Panc1 (cell line): ENCODE measurements around the gene PSAP. TPM values are rescaled to one million over a fixed set of nuclear protein-coding genes. Genes with fewer than 3 reads are reported as not detected.

Experiments used
- ATAC-seq: fragments of 200-7000 bp; cut with Tn5 transposase; 2 replicates; pipeline ENCODE4 v1.9.1; 2020; ENCODE audit warnings: mild to moderate bottlenecking, moderate library complexity
- BruUV-seq: library from RNA; stranded (reverse); fragments of 400-500 nt; replicated peaks from 2 replicates; lab custom pipeline; 2021; lab: Mats Ljungman, UMichigan
- CTCF ChIA-PET: fragments of 300-600 bp; sonication (Branson Sonifier 250); formaldehyde crosslinking; loops from one replicate; lab custom pipeline; 2022; ENCODE audit warnings: antibody characterized with exemption; lab: Charles Lee
- POLR2A ChIA-PET: fragments of 300-600 bp; sonication (Branson Sonifier 250); formaldehyde crosslinking; loops from one replicate; lab custom pipeline; 2022; ENCODE audit warnings: antibody characterized with exemption; lab: Charles Lee
- DNase-seq: peaks from one replicate; pipeline ENCODE4 v3.0.0-alpha.2; 2010; ENCODE audit warnings: low read depth, low spot score
- H3K27ac ChIP-seq: 2 replicates; pipeline ENCODE4 v1.5.1; 2011; ENCODE audit warnings: mild to moderate bottlenecking, low read length, inconsistent platforms
- H3K27me3 ChIP-seq: fragments of 200-500 bp; sonication (Bioruptor generic); 2 replicates; pipeline ENCODE4 v1.6.0; 2014; ENCODE audit warnings: low read length, inconsistent platforms; ENCODE audit not compliant: control insufficient read depth, insufficient read depth
- H3K36me3 ChIP-seq: fragments of 200-500 bp; sonication (Bioruptor generic); 2 replicates; pipeline ENCODE4 v1.5.1; 2014; ENCODE audit warnings: inconsistent platforms, mild to moderate bottlenecking, low read length, moderate library complexity; ENCODE audit not compliant: control insufficient read depth, insufficient read depth
- H3K4me1 ChIP-seq: 2 replicates; pipeline ENCODE4 v1.5.1; 2011; ENCODE audit warnings: inconsistent platforms, mild to moderate bottlenecking, low read length, moderate library complexity; ENCODE audit not compliant: control insufficient read depth, insufficient read depth
- H3K4me3 ChIP-seq, 2 experiments: 2 replicates each; pipeline ENCODE4 v1.5.1; 2011 to 2012; ENCODE audit warnings: low read depth in 2 of 2, low read length in 2 of 2, mild to moderate bottlenecking in 2 of 2, inconsistent platforms in 1 of 2, moderate library complexity in 1 of 2
- H3K9me3 ChIP-seq: fragments of 200-500 bp; sonication (Bioruptor generic); 2 replicates; pipeline ENCODE4 v1.5.1; 2014; ENCODE audit warnings: low read depth, mild to moderate bottlenecking, inconsistent platforms, low read length, moderate library complexity; ENCODE audit not compliant: control insufficient read depth, insufficient read depth
- POLR2AphosphoS5 ChIP-seq: IDR thresholded peaks from 2 replicates; pipeline ENCODE4 v1.6.1; 2012; ENCODE audit warnings: mild to moderate bottlenecking, low read depth, low read length, moderate library complexity
- SIN3A ChIP-seq: IDR thresholded peaks from 2 replicates; pipeline ENCODE4 v1.6.1; 2012; ENCODE audit warnings: low read depth, mild to moderate bottlenecking, low read length, moderate library complexity, borderline replicate concordance; ENCODE audit not compliant: insufficient read depth
- TCF7L2 ChIP-seq: IDR thresholded peaks from 2 replicates; pipeline ENCODE4 v1.6.1; 2011; ENCODE audit warnings: mild to moderate bottlenecking, low read depth, low read length, inconsistent platforms
- in situ Hi-C: cut with HindIII; loops from 2 replicates; pipeline ENCODE4 v1.10.0; 2016; ENCODE audit warnings: low sequenced_read_pairs, low pct_unique_long_range_greater_than_20kb
- intact Hi-C: fragments of 100-400 bp; cut with micrococcal nuclease; formaldehyde crosslinking; loops from one replicate; pipeline ENCODE4 v1.10.0; 2022; ENCODE audit not compliant: unreplicated experiment
- total RNA-seq: library from RNA; stranded (reverse); gene quantifications from one replicate; pipeline ENCODE4 v1.2.1, GENCODE V29; 2021; ENCODE audit not compliant: unreplicated experiment
- TF ChIP-seq, protein P1 (sequence below): fragments of 450-650 bp; IDR thresholded peaks from 2 replicates; pipeline ENCODE4 v1.5.1; 2017; ENCODE audit warnings: mild to moderate bottlenecking
- TF ChIP-seq, protein P2 (sequence below), 2 experiments: IDR thresholded peaks; 2 replicates each; pipeline ENCODE4 v1.6.1; 2011 to 2012; ENCODE audit warnings: low read depth in 2 of 2, control low read depth in 1 of 2, low read length in 1 of 2, mild to moderate bottlenecking in 1 of 2, moderate library complexity in 1 of 2; ENCODE audit not compliant: insufficient read depth in 1 of 2

Gene PSAP
- total RNA-seq, 1 experiment from 2014 or later: 3,649 TPM

DNA sequence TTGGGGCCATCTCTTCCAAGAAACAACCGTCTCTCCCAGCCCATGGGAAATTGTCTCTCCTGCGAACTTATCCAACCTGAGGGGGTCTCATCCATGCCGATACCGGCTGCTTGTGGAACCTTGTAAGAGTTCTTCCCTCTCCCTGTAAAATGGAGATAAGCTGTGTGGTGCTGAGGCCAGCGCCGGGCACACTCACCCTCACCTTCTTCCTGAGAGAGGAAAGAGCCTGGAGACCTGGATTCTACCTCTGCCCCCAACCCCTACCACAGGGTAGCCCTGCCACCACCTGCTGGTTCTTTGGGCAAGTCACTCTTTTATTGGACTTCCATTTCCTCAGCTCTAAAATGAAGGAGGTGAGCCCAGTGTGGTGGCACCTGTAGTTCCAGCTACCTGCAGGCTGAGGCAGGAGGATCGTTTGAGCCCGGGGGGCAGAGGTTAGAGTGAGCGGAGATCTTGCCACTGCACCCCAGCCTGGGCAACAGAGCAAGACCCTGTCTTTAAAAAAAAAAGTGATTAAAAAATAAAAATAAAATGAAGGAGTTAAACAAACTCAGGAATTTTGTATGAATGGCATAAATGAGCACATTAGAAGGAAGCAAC, 38.4 kb upstream of the PSAP start:
- H3K9me3 ChIP-seq: no peaks in the 10 kb centered on the region
- H3K27ac ChIP-seq: peak overlapping the region; percentile 95
- H3K4me3 ChIP-seq: peak overlapping the region; percentile 59 to 86
- ATAC-seq (peak; percentile 43), DNase-seq (no peak)
- H3K4me1 ChIP-seq: peaks cover 51% of the 10 kb centered on the region
- ChIA-PET POLR2A (interaction anchor here (0.6 to 0.7 kb wide), 2 partner anchors 29 to 178 kb away, joined by 3 read pairs; no protein-coding TSS in a partner anchor), CTCF (interaction anchor here (0.7 to 1.2 kb wide), 2 partner anchors 76 to 159 kb away, joined by 3 to 4 read pairs; no protein-coding TSS in a partner anchor)
- H3K36me3 ChIP-seq: no peaks in the 10 kb centered on the region
- in situ Hi-C loops (no loop called here), intact Hi-C loops (no loop called here)
- TF ChIP-seq TCF7L2 (no peak), SIN3A (no peak), POLR2AphosphoS5 (no peak)
- TF ChIP-seq, protein P1, sequence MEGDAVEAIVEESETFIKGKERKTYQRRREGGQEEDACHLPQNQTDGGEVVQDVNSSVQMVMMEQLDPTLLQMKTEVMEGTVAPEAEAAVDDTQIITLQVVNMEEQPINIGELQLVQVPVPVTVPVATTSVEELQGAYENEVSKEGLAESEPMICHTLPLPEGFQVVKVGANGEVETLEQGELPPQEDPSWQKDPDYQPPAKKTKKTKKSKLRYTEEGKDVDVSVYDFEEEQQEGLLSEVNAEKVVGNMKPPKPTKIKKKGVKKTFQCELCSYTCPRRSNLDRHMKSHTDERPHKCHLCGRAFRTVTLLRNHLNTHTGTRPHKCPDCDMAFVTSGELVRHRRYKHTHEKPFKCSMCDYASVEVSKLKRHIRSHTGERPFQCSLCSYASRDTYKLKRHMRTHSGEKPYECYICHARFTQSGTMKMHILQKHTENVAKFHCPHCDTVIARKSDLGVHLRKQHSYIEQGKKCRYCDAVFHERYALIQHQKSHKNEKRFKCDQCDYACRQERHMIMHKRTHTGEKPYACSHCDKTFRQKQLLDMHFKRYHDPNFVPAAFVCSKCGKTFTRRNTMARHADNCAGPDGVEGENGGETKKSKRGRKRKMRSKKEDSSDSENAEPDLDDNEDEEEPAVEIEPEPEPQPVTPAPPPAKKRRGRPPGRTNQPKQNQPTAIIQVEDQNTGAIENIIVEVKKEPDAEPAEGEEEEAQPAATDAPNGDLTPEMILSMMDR: no peak
- TF ChIP-seq, protein P2, sequence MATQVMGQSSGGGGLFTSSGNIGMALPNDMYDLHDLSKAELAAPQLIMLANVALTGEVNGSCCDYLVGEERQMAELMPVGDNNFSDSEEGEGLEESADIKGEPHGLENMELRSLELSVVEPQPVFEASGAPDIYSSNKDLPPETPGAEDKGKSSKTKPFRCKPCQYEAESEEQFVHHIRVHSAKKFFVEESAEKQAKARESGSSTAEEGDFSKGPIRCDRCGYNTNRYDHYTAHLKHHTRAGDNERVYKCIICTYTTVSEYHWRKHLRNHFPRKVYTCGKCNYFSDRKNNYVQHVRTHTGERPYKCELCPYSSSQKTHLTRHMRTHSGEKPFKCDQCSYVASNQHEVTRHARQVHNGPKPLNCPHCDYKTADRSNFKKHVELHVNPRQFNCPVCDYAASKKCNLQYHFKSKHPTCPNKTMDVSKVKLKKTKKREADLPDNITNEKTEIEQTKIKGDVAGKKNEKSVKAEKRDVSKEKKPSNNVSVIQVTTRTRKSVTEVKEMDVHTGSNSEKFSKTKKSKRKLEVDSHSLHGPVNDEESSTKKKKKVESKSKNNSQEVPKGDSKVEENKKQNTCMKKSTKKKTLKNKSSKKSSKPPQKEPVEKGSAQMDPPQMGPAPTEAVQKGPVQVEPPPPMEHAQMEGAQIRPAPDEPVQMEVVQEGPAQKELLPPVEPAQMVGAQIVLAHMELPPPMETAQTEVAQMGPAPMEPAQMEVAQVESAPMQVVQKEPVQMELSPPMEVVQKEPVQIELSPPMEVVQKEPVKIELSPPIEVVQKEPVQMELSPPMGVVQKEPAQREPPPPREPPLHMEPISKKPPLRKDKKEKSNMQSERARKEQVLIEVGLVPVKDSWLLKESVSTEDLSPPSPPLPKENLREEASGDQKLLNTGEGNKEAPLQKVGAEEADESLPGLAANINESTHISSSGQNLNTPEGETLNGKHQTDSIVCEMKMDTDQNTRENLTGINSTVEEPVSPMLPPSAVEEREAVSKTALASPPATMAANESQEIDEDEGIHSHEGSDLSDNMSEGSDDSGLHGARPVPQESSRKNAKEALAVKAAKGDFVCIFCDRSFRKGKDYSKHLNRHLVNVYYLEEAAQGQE (IDR thresholded peaks at IDR 0.05; ENCODE audit: insufficient read depth in 1 of 2, low read depth in 2 of 2, low read length in 1 of 2): no peak
- BruUV-seq: no TSS peak
- H3K27me3 ChIP-seq: no peaks in the 10 kb centered on the region

DNA sequence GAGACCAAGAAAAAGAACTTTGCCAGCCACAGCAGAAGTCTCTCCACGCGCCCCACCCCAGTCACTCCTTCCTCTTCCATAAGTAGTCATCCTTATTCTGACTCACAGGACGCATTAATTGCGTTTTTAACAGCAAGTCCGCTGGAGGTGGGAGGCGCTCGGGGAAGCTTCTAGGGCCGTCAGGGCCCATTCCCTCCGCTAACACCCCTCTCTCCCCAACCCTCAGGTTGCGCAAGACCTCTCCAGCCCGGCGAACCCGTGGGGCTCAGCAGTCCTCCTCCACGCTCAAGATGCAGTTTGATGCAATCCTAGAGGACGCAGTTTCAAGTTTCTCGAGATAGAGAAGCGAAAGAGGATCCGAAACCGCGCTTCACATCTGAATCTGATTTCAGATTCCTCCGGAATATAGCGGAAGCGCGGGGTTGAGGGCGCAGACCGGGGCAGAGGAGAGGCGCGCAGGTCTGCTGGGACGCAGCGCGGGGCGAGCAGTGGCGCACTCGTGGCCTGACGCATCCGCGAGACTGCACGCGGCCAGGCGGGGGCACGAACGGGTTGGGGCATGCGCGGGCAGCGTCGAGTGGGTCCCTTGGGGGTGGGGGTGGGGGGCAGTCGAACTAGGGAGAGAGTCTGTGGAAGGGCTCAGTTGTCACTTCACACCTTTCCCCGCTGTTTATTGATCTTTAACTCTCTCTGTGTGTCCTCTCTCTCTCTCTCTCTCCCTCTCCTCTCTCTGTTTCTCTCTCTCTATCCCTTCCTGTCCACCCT, 37.8 kb upstream of the PSAP start:
- CTCF ChIA-PET: interaction anchor here (0.7 to 1.2 kb wide), 2 partner anchors 77 to 160 kb away, joined by 3 to 4 read pairs; no protein-coding TSS in a partner anchor
- TSS peak; percentile 92 for BruUV-seq
- peaks cover 49% of the 10 kb centered on the region for H3K4me1 ChIP-seq

More for the DNA sequence above, 37.8 kb upstream of the PSAP start:
- intact Hi-C loops: no loop called here
- ATAC-seq: peak; percentile 88
- H3K27me3 ChIP-seq: no peaks in the 10 kb centered on the region
- no peaks in the 10 kb centered on the region for H3K9me3 ChIP-seq
- in situ Hi-C loops: no loop called here
- POLR2A ChIA-PET: interaction anchor here (0.6 to 0.7 kb wide), 2 partner anchors 29 to 177 kb away, joined by 3 read pairs; no protein-coding TSS in a partner anchor
- DNase-seq: no peak
- peak overlapping the region; percentile 59 to 86 for H3K4me3 ChIP-seq
- TF ChIP-seq TCF7L2 (0 out of 2 replicates have a peak, but pooled peaks have one; percentile 17), POLR2AphosphoS5 (peak; percentile 80; the same call in 1 of the 2 replicates), SIN3A (no peak; the same call in 1 of the 2 replicates)
- TF ChIP-seq, protein P1: no peak; the same call in 1 of the 2 replicates
- TF ChIP-seq, protein P2 (IDR thresholded peaks at IDR 0.05; ENCODE audit: insufficient read depth in 1 of 2, low read depth in 2 of 2, low read length in 1 of 2): peak in 1 of 2 experiments; percentile 69; a peak in 1 of 4 replicates
- no peaks in the 10 kb centered on the region for H3K36me3 ChIP-seq
- peak overlapping the region; percentile 95 for H3K27ac ChIP-seq
